ENCODE measurements around the gene ZBTB32.
A peak's percentile ranks its signal among the peaks of the same experiment; 100 is the strongest.

The ZBTB32 gene

DNA sequence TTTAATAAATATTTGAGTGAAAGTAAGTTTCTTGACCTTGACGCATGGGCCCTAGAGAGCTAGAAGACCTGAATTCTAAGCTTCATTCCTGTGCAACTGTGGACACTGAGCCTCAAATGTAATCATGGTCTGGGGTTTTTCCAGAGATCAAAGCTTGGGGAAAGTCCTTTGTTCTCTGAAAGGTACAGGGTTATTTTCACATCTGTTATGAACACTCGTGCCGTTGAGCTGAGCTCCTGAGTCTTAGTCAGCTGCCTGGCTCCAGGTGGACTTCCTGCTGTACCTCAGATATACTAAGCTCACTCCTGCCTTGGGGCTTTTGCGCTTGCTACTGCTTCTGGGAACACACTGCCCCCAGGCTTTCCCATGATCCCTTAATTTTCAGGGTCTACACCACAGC is 7.5 kb upstream of the ZBTB32 start:
- no peak for DNase-seq (ENCODE audit: low spot score)

- DNase-seq (ENCODE audit: low spot score): peak; percentile 96
Measured at GRCh38 chr19:35702223-35703012, 1.9 kb upstream of the ZBTB32 start.

GRCh38 chr19:35703343-35703742 is 1.0 kb upstream of the ZBTB32 start:
- peak; percentile 30 for DNase-seq (ENCODE audit: low spot score)

GRCh38 chr19:35708391-35708790 is 4.0 kb downstream of the ZBTB32 start:
- no peak for DNase-seq (ENCODE audit: low spot score)

DNA sequence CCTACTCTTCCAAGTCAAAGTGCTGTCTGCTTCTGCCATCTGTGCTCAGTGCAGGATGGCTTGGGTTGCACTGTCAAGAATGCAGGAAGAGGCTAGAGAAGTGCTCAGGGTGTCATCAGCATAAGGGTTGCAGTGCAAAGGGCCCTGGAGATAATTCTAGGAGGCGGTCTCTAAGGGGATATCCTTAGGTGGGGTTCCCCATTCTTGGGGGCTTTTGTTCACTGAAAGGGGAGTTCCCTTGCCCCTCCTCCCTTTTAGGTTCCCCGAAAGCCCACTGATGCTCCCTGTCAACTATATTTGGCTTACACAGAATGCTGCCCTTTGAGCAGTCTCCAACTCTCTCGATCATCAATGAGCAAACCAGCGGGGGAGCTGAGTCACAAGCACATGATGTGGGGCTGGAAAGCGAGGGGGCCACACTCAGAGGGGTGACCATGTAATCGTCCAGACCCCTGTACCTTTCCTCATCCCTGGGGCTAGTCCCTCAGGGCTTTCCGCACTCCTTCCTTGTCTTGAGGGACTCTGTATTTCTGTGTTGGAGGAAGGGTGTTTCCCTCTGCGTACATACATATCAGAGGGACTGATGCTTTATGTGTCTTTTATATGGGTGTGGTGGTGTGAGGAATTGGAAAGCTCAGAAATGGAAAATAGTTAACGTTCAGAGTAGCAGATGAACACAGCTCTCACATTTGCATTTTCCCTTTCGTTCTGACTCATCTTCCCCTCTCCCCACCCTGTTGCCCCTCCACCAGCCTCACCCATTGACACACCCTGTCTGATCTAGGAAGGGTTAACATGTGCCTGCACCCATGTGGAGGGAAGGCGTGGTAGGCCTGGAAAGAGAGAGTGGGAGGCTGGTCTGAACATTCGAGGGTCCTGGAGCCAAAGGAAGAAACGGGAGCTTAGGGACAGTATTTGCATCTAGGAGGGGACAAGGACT is 6.7 kb downstream of the ZBTB32 start:
- no peak for DNase-seq (ENCODE audit: low spot score)

- no peak for DNase-seq (ENCODE audit: low spot score)
Measured at GRCh38 chr19:35712567-35713505, 8.5 kb downstream of the ZBTB32 start.

GRCh38 chr19:35713506-35713850 is 9.1 kb downstream of the ZBTB32 start:
- DNase-seq (ENCODE audit: low spot score): no peak

- DNase-seq (ENCODE audit: low spot score): no peak
Measured at GRCh38 chr19:35713904-35714495, 9.6 kb downstream of the ZBTB32 start.

- no peak for DNase-seq (ENCODE audit: low spot score)
Measured at GRCh38 chr19:35714601-35715354, 10.4 kb downstream of the ZBTB32 start.

DNA sequence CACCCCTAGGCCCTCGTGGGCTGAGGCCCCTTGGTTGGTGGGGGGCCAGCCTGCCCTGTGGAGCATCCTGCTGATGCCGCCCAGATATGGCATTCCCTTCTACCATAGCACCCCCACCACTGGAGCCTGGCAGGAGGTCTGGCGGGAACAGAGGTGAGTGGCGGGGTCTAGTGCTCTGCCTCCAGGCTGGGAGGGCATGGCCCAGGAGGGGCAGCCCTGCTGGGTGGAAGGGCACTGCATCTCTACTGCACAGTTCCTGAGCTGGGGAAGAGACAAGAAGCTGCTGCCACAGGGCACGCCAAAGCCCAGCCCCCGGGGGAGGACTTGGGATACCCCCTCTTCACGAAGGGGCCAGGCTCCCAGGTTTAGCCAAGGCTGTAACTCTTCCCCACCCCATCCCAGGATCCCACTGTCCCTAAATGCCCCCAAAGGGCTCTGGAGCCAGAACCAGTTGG is 11.0 kb downstream of the ZBTB32 start:
- no peak for DNase-seq (ENCODE audit: low spot score)

DNA sequence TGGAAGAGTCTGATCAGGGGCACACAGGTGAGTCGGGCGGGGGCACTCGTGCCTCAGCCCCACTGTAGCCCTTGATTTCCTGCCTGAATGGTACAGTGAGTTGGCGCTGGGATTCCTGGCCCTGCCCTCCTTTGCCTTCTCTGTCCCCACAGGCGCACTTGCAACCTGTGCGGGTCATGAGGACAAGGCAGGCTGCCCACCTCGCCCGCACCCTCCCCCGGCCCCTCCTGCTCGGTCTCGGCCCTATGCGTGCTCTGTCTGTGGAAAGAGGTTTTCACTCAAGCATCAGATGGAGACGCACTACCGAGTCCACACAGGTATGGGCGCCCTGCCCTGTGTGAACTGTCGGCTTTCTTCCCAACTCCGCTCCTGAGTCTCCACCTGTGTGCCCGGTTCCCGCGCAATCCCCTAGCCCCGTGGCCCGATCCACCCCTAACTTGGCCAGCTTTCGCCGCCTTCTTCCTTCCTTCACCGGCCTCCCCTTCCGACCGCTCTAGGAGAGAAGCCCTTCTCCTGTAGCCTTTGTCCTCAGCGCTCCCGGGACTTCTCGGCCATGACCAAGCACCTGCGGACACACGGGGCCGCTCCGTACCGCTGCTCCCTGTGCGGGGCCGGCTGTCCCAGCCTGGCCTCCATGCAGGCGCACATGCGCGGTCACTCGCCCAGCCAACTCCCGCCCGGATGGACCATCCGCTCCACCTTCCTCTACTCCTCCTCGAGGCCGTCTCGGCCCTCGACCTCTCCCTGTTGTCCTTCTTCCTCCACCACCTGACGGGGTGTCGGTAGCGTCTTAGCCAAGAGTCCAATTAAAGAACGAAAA is 11.8 kb downstream of the ZBTB32 start:
- peak; percentile 75 for DNase-seq (ENCODE audit: low spot score)

GRCh38 chr19:35716801-35717664 is 12.7 kb downstream of the ZBTB32 start:
- DNase-seq (ENCODE audit: low spot score): peak; percentile 99

GRCh38 chr19:35717665-35718344 is 13.4 kb downstream of the ZBTB32 start, which contains the start of gene KMT2B:
KMT2B (plus strand) TSS chr19:35718003; CDS start chr19:35718019, 16 bp downstream.
- DNase-seq (ENCODE audit: low spot score): peak; percentile 99

DNA sequence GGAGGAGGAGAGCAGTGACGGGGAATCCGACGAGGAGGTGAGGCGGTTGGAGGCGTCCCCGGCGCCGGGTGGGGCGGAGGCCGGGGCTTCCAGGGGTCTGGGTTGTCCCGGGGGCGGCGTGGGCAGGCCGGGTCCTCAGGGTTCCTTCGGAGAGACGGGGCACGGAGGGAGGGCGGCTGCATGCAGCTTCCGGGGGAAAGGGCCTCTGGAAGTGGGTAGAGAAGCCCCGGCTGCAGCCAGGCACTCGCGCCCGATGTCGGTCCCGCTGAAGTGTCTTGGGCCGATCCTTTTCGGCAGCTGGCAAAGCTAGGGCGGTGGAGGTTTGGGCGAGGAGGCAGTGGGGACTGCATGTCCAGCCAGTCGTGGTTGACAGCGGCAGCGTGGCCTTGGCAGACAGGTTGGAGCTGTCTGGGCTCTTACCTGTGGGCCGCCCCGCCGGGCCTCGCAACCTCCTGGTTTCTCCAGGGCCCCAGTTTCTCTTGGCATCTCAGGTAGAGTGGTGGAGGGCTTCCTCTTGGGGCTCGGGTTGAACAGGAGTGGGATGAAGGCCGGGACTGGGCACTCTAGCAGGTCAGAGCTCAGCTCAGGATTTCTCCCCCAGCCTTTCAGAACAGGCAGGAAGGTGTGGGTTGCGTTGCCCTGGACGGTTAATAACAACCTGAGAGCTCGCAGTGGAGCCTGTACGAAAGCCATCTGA is 14.1 kb downstream of the ZBTB32 start:
- no peak for DNase-seq (ENCODE audit: low spot score)

- DNase-seq (ENCODE audit: low spot score): no peak
Measured at GRCh38 chr19:35719402-35720162, 15.2 kb downstream of the ZBTB32 start.

DNA sequence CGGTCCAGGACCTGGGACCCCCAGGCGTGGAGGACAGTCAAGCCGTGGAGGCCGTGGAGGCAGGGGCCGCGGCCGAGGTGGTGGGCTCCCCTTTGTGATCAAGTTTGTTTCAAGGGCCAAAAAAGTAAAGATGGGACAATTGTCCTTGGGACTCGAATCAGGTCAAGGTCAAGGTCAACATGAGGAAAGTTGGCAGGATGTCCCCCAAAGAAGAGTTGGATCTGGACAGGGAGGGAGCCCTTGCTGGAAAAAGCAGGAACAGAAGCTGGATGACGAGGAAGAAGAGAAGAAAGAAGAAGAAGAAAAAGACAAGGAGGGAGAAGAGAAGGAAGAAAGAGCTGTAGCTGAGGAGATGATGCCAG is 15.8 kb downstream of the ZBTB32 start:
- DNase-seq (ENCODE audit: low spot score): no peak

DNA sequence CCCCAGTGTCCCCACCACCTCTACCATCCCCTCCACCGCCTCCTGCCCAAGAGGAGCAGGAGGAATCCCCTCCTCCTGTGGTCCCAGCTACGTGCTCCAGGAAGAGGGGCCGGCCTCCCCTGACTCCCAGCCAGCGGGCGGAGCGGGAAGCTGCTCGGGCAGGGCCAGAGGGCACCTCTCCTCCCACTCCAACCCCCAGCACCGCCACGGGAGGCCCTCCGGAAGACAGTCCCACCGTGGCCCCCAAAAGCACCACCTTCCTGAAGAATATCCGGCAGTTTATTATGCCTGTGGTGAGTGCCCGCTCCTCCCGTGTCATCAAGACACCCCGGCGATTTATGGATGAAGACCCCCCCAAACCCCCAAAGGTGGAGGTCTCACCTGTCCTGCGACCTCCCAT is 16.3 kb downstream of the ZBTB32 start:
- no peak for DNase-seq (ENCODE audit: low spot score)
